IMR-90 (cell line): Measurements from ENCODE around the gene PIP5K1B. TPM values are rescaled to one million over a fixed set of nuclear protein-coding genes. Genes with fewer than 3 reads are reported as not detected.

Experiments used
- ATAC-seq: fragments of 200-7000 bp; cut with Tn5 transposase; 2 replicates; pipeline ENCODE4 v1.9.1; 2020; ENCODE audit warnings: low read depth, mild to moderate bottlenecking, moderate library complexity
- BruUV-seq: library from RNA; stranded (reverse); fragments of 400-500 nt; replicated peaks from 2 replicates; lab custom pipeline; 2021; lab: Mats Ljungman, UMichigan
- CTCF ChIA-PET: fragments of 300-600 bp; formaldehyde crosslinking; extraction: SDS; loops from one replicate; lab custom pipeline; 2021; ENCODE audit warnings: antibody characterized with exemption; lab: Yijun Ruan, JAX
- POLR2A ChIA-PET: fragments of 300-600 bp; sonication (Branson Sonifier 250); formaldehyde crosslinking; loops from one replicate; lab custom pipeline; 2022; ENCODE audit warnings: antibody characterized with exemption; ENCODE audit not compliant: unreplicated experiment; lab: Charles Lee
- DNase-seq: peaks from one replicate; pipeline ENCODE4 v3.0.0; 2013
- H2AFZ ChIP-seq: replicated peaks from 2 replicates; pipeline ENCODE3; 2013; ENCODE audit warnings: low read length, mild to moderate bottlenecking; ENCODE audit not compliant: poor library complexity
- H2AK5ac ChIP-seq: 2 replicates; pipeline ENCODE4 v1.6.1; 2013; ENCODE audit warnings: low read depth, low read length, inconsistent platforms
- H2AK9ac ChIP-seq: replicated peaks from 2 replicates; pipeline ENCODE3; 2013; ENCODE audit warnings: mild to moderate bottlenecking, low read depth, low read length, moderate library complexity; ENCODE audit not compliant: poor library complexity
- H2BK120ac ChIP-seq: 2 replicates; pipeline ENCODE4 v1.6.1; 2013; ENCODE audit warnings: low read depth, low read length, inconsistent platforms
- H2BK15ac ChIP-seq: 3 replicates; pipeline ENCODE4 v1.6.1; 2013; ENCODE audit warnings: low read depth, low read length, inconsistent platforms
- H2BK20ac ChIP-seq: 2 replicates; pipeline ENCODE4 v1.6.1; 2013; ENCODE audit warnings: low read depth, mild to moderate bottlenecking, inconsistent platforms, low read length, moderate library complexity
- H2BK5ac ChIP-seq: 2 replicates; pipeline ENCODE4 v1.6.1; 2013; ENCODE audit warnings: mild to moderate bottlenecking, low read depth, low read length, inconsistent platforms; ENCODE audit not compliant: poor library complexity, severe bottlenecking
- H3K14ac ChIP-seq: replicated peaks from 2 replicates; pipeline ENCODE4 v1.6.1; 2013; ENCODE audit warnings: low read depth, low read length, inconsistent platforms
- H3K18ac ChIP-seq: 2 replicates; pipeline ENCODE4 v1.6.1; 2013; ENCODE audit warnings: low read depth, low read length, control low read depth
- H3K23ac ChIP-seq: 2 replicates; pipeline ENCODE4 v1.6.1; 2013; ENCODE audit warnings: low read depth, low read length, inconsistent platforms
- H3K27ac ChIP-seq: 2 replicates; pipeline ENCODE4 v1.5.1; 2013; ENCODE audit warnings: mild to moderate bottlenecking, control low read depth, low read length; ENCODE audit not compliant: insufficient read depth
- H3K27me3 ChIP-seq: 2 replicates; pipeline ENCODE4 v1.6.1; 2013; ENCODE audit warnings: low read length; ENCODE audit not compliant: control insufficient read depth, insufficient read depth
- H3K36me3 ChIP-seq: 2 replicates; pipeline ENCODE4 v1.6.1; 2013; ENCODE audit warnings: low read length, mixed read lengths; ENCODE audit not compliant: control insufficient read depth, insufficient read depth
- H3K4ac ChIP-seq: 2 replicates; pipeline ENCODE4 v1.6.1; 2013; ENCODE audit warnings: low read depth, low read length, inconsistent platforms
- H3K4me1 ChIP-seq: 2 replicates; pipeline ENCODE4 v1.6.1; 2013; ENCODE audit warnings: low read length, mixed read lengths; ENCODE audit not compliant: control insufficient read depth, insufficient read depth
- H3K4me2 ChIP-seq: 2 replicates; pipeline ENCODE4 v1.6.1; 2013; ENCODE audit warnings: low read depth, mild to moderate bottlenecking, control low read depth, low read length, moderate library complexity
- H3K4me3 ChIP-seq: 2 replicates; pipeline ENCODE4 v1.5.1; 2013; ENCODE audit warnings: low read depth, mild to moderate bottlenecking, control low read depth, low read length, moderate library complexity; ENCODE audit not compliant: insufficient read depth
- H3K56ac ChIP-seq: 2 replicates; pipeline ENCODE4 v1.6.1; 2013; ENCODE audit warnings: low read length, inconsistent platforms; ENCODE audit not compliant: insufficient read depth; ENCODE audit errors: extremely low read depth
- H3K79me1 ChIP-seq, 2 experiments: 2 replicates each; pipeline ENCODE4 v1.6.1; 2013; ENCODE audit warnings: low read length in 2 of 2, inconsistent platforms in 1 of 2, low read depth in 1 of 2
- H3K9ac ChIP-seq: 2 replicates; pipeline ENCODE4 v1.6.1; 2013; ENCODE audit warnings: low read depth, low read length, control low read depth
- H3K9me1 ChIP-seq: 2 replicates; pipeline ENCODE4 v1.6.1; 2013; ENCODE audit warnings: low read length, inconsistent platforms; ENCODE audit not compliant: insufficient read depth
- H3K9me3 ChIP-seq: 2 replicates; pipeline ENCODE4 v1.6.1; 2013; ENCODE audit warnings: low read length; ENCODE audit not compliant: control insufficient read depth, insufficient read depth
- H4K20me1 ChIP-seq: 2 replicates; pipeline ENCODE4 v1.6.1; 2013; ENCODE audit warnings: low read length, inconsistent platforms; ENCODE audit not compliant: insufficient read depth
- H4K5ac ChIP-seq: 2 replicates; pipeline ENCODE4 v1.6.1; 2013; ENCODE audit warnings: mild to moderate bottlenecking, low read depth, low read length, control low read depth
- H4K8ac ChIP-seq, 2 experiments: 2 replicates each; pipeline ENCODE4 v1.6.1; 2013; ENCODE audit warnings: low read depth in 2 of 2, low read length in 2 of 2, control low read depth in 1 of 2, inconsistent platforms in 1 of 2
- H4K91ac ChIP-seq: 2 replicates; pipeline ENCODE4 v1.6.1; 2013; ENCODE audit warnings: low read depth, low read length, inconsistent platforms; ENCODE audit not compliant: insufficient read depth
- BHLHE40 ChIP-seq: fragments of 150-350 bp; IDR thresholded peaks from 2 replicates; pipeline ENCODE4 v1.6.1; 2016; ENCODE audit warnings: mild to moderate bottlenecking, low read depth, low read length
- CEBPB ChIP-seq: IDR thresholded peaks from 2 replicates; pipeline ENCODE4 v1.6.1; 2012; ENCODE audit warnings: low read depth, low read length, improper control_type of control experiment
- CHD1 ChIP-seq: IDR thresholded peaks from 2 replicates; pipeline ENCODE4 v1.6.1; 2012; ENCODE audit warnings: low read depth, low read length, improper control_type of control experiment
- CTCF ChIP-seq: conservative IDR thresholded peaks from 2 replicates; pipeline ENCODE4 v1.5.1; 2012; ENCODE audit warnings: mild to moderate bottlenecking, low read depth, low read length, improper control_type of control experiment
- FOS ChIP-seq: fragments of 150-350 bp; IDR thresholded peaks from 2 replicates; pipeline ENCODE4 v1.6.1; 2016; ENCODE audit warnings: low read depth, low read length
- MAFK ChIP-seq: IDR thresholded peaks from 2 replicates; pipeline ENCODE4 v1.6.1; 2012; ENCODE audit warnings: low read depth, low read length, improper control_type of control experiment
- MAZ ChIP-seq: IDR thresholded peaks from 2 replicates; pipeline ENCODE4 v1.6.1; 2012; ENCODE audit warnings: low read depth, mild to moderate bottlenecking, low read length, improper control_type of control experiment, moderate library complexity, borderline replicate concordance
- MXI1 ChIP-seq: IDR thresholded peaks from 2 replicates; pipeline ENCODE4 v1.6.1; 2012; ENCODE audit warnings: low read depth, mild to moderate bottlenecking, low read length, moderate library complexity, borderline replicate concordance
- POLR2A ChIP-seq: IDR thresholded peaks from 2 replicates; pipeline ENCODE4 v1.6.1; 2012; ENCODE audit warnings: mild to moderate bottlenecking, low read depth, low read length
- RAD21 ChIP-seq: IDR thresholded peaks from 2 replicates; pipeline ENCODE4 v1.6.1; 2012; ENCODE audit warnings: low read length, improper control_type of control experiment
- RCOR1 ChIP-seq: IDR thresholded peaks from 2 replicates; pipeline ENCODE4 v1.6.1; 2012; ENCODE audit warnings: mild to moderate bottlenecking, low read length, improper control_type of control experiment; ENCODE audit not compliant: insufficient replicate concordance
- RFX5 ChIP-seq: IDR thresholded peaks from 2 replicates; pipeline ENCODE4 v1.8.0; 2012; ENCODE audit warnings: low read depth, mild to moderate bottlenecking, low read length, moderate library complexity
- SMC3 ChIP-seq: fragments of 150-350 bp; IDR thresholded peaks from 2 replicates; pipeline ENCODE4 v1.6.1; 2016; ENCODE audit warnings: low read depth, mild to moderate bottlenecking, antibody characterized with exemption, low read length, moderate library complexity
- USF2 ChIP-seq: fragments of 150-350 bp; IDR thresholded peaks from 2 replicates; pipeline ENCODE4 v1.6.1; 2017; ENCODE audit warnings: mild to moderate bottlenecking, antibody characterized with exemption, low read length, low read depth
- WGBS, 2 experiments: methylation state at CpG; one replicate each; pipeline versions ENCODE4 v1.1.5 to v1.1.7; 2013; ENCODE audit warnings: missing lambda C conversion rate in 2 of 2; ENCODE audit not compliant: insufficient read length in 1 of 2; ENCODE audit errors: extremely low coverage in 2 of 2; 5-methylcytosine and 5-hydroxymethylcytosine counted together
- dilution Hi-C: fragments of 300-500 bp; cut with HindIII; formaldehyde crosslinking; loops from one replicate; pipeline ENCODE4 v1.14.3; 2018; ENCODE audit warnings: low sequenced_read_pairs; ENCODE audit not compliant: unreplicated experiment
- in situ Hi-C: fragments of 300-500 bp; cut with MboI; formaldehyde crosslinking; loops from 3 replicates; pipeline ENCODE4 v1.14.3; 2019; ENCODE audit warnings: low sequenced_read_pairs, inconsistent platforms, mixed read lengths
- intact Hi-C: fragments of 100-400 bp; cut with micrococcal nuclease; formaldehyde crosslinking; loops from 2 replicates; pipeline ENCODE4 v1.10.0; 2022
- polyA plus RNA-seq, 3 experiments: library from polyadenylated mRNA; depleted of rRNA; stranded (reverse); fragments of >200 nt; gene quantifications; 2 replicates each; pipeline ENCODE4 v1.2.3, GENCODE V29; 2012; ENCODE audit warnings: low replicate concordance in 1 of 3
- total RNA-seq: library from RNA; depleted of rRNA; stranded (reverse); fragments of >200 nt; gene quantifications from 2 replicates; pipeline ENCODE4 v1.2.3, GENCODE V29; 2012

PIP5K1B gene
- total and polyA plus RNA-seq, 2 of the 4 experiments (the other 2 are of a cell fraction): not detected

GRCh38 chr9:68771376-68771775, 66.3 kb downstream of the PIP5K1B start:
- Histone ChIP-seq H3K36me3 (no peaks in the 10 kb centered on the region), H3K23ac (no peak overlapping the region), H3K4me1 (no peaks in the 10 kb centered on the region), H3K79me1 (no peaks in the 10 kb centered on the region), H4K8ac (no peak overlapping the region), H3K56ac (no peak overlapping the region), H3K4ac (no peak overlapping the region), H3K14ac (no peak overlapping the region), H2BK20ac (no peak overlapping the region), H2BK5ac (no peak overlapping the region), H3K4me2 (no peak overlapping the region), H3K9me3 (no peaks in the 10 kb centered on the region), H3K27me3 (peaks cover 1% of the 10 kb centered on the region; the same call in 1 of the 2 replicates), H3K18ac (no peak overlapping the region), H3K27ac (no peak overlapping the region), H2AK9ac (no peak overlapping the region), H2BK15ac (no peak overlapping the region), H2BK120ac (no peak overlapping the region), H3K9ac (no peak overlapping the region), H2AFZ (no peak overlapping the region), H3K9me1 (no peaks in the 10 kb centered on the region), H2AK5ac (no peak overlapping the region), H3K4me3 (no peak overlapping the region), H4K91ac (no peak overlapping the region), H4K5ac (no peak overlapping the region), H4K20me1 (no peaks in the 10 kb centered on the region)
- intact Hi-C loops: no loop called here
- dilution Hi-C loops: no loop called here
- in situ Hi-C loops: no loop called here
- WGBS, 2 experiments: no CpG with 5 or more reads among the region's 1 CpG
- TF ChIP-seq CTCF: no peak
- no peak for TF ChIP-seq MXI1
- TF ChIP-seq RAD21: no peak
- TF ChIP-seq USF2: no peak
- no peak for TF ChIP-seq BHLHE40
- TF ChIP-seq MAZ: no peak
- no peak for TF ChIP-seq FOS
- TF ChIP-seq SMC3: no peak
- TF ChIP-seq MAFK: no peak
- no peak for TF ChIP-seq CHD1
- TF ChIP-seq POLR2A: no peak
- TF ChIP-seq RCOR1: no peak
- TF ChIP-seq CEBPB: no peak
- TF ChIP-seq RFX5: no peak
- ATAC-seq (no peak), DNase-seq (no peak)
- CTCF ChIA-PET: no interaction called here
- no TSS peak for BruUV-seq
- POLR2A ChIA-PET: no interaction called here
